ENCODE data around the gene SLFN12L.

GRCh38 chr17:35477248-35477647 is 60.2 kb downstream of the SLFN12L start:
- no peak for TF ChIP-seq EZH2 (IDR thresholded peaks at IDR 0.05; ENCODE audit: borderline replicate concordance, insufficient read depth, low read depth, low read length, poor library complexity, severe bottlenecking)
- TF ChIP-seq, protein P1, sequence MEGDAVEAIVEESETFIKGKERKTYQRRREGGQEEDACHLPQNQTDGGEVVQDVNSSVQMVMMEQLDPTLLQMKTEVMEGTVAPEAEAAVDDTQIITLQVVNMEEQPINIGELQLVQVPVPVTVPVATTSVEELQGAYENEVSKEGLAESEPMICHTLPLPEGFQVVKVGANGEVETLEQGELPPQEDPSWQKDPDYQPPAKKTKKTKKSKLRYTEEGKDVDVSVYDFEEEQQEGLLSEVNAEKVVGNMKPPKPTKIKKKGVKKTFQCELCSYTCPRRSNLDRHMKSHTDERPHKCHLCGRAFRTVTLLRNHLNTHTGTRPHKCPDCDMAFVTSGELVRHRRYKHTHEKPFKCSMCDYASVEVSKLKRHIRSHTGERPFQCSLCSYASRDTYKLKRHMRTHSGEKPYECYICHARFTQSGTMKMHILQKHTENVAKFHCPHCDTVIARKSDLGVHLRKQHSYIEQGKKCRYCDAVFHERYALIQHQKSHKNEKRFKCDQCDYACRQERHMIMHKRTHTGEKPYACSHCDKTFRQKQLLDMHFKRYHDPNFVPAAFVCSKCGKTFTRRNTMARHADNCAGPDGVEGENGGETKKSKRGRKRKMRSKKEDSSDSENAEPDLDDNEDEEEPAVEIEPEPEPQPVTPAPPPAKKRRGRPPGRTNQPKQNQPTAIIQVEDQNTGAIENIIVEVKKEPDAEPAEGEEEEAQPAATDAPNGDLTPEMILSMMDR (IDR thresholded peaks at IDR 0.05) = no peak

Data from B cell (primary cell).